BJ (cell line): Measurements from ENCODE around the gene CLCN4. TPM values are rescaled to one million over a fixed set of nuclear protein-coding genes. Genes with fewer than 3 reads are reported as not detected.

Source experiments
- CTCF ChIA-PET: fragments of 350-600 bp; formaldehyde crosslinking; extraction: SDS; loops from one replicate; lab custom pipeline; 2021; ENCODE audit warnings: antibody characterized with exemption, inconsistent platforms; lab: Yijun Ruan, JAX
- POLR2A ChIA-PET: fragments of 300-600 bp; sonication (Branson Sonifier 250); formaldehyde crosslinking; extraction: SDS; loops from one replicate; lab custom pipeline; 2021; ENCODE audit warnings: antibody characterized with exemption; lab: Charles Lee
- DNase-seq: peaks from one replicate; pipeline ENCODE4 v3.0.0-alpha.2; 2011; ENCODE audit warnings: low read depth
- H3K27me3 ChIP-seq: 2 replicates; pipeline ENCODE4 v1.6.0; 2011; ENCODE audit warnings: low read length; ENCODE audit not compliant: control insufficient read depth, insufficient read depth
- H3K36me3 ChIP-seq: 2 replicates; pipeline ENCODE4 v1.5.1; 2011; ENCODE audit warnings: low read length; ENCODE audit not compliant: control insufficient read depth, insufficient read depth
- H3K4me3 ChIP-seq: 2 replicates; pipeline ENCODE4 v1.5.1; 2011; ENCODE audit warnings: low read depth, mild to moderate bottlenecking, control low read depth, low read length
- CTCF ChIP-seq: IDR thresholded peaks from 2 replicates; pipeline ENCODE4 v1.5.1; 2011; ENCODE audit warnings: low read depth, mild to moderate bottlenecking, control low read depth, inconsistent platforms, low read length, moderate library complexity; ENCODE audit not compliant: insufficient read depth
- polyA plus RNA-seq: library from polyadenylated mRNA; depleted of rRNA; stranded (reverse); fragments of >200 nt; gene quantifications from 2 replicates; pipeline ENCODE4 v1.2.3, GENCODE V29; 2011

Gene CLCN4
- polyA plus RNA-seq, 1 experiment = 0.11 TPM

DNA sequence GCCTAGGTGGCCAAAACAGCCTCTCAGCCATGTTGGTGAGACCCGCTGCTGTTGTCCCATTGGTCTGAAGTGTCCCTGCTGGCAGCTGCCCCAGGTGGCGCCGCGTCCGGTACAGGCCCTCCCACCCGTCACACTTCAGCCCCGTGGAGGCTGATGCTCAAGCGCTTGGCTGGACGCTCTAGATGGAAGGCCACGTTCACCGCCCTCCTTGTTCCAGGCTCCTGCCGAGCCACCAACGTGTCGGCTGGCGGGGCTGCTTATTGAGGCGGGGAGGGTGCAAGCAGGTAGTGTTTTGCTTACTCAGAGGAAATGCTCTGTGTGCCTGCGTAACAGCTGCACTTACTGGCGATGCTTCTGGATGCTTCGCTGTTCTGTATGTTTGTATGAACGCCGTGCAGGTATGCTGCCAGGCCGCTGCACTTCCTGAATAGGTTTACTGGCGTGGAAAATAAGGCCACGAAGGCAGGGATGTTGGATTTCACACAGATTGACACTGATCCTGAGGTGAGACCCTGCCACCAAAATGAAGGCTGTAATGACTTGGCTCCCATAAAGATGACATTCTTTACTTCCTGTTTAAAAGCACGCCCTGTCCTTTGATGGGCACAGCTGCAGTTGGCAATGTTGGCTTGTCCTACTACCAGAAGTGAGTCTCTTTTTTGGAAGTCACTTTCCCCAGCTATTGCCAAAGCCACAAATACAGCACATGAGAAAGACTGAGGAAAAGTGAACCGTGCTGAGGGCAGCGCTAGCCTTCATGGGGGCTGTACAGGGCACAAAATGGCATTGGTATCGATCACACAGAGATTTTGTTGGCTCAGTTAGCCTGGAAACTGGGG is 21.0 kb upstream of the CLCN4 start:
- no peaks in the 10 kb centered on the region for H3K27me3 ChIP-seq
- no peak overlapping the region for H3K4me3 ChIP-seq
- POLR2A ChIA-PET = no interaction called here
- TF ChIP-seq CTCF = no peak
- H3K36me3 ChIP-seq = peaks cover 10% of the 10 kb centered on the region
- CTCF ChIA-PET = interaction anchor here (0.5 kb wide), 1 partner anchor 41 kb away, joined by 3 read pairs; no protein-coding TSS in a partner anchor
- DNase-seq = no peak

- DNase-seq = no peak
- Histone ChIP-seq H3K36me3 (peaks cover 17% of the 10 kb centered on the region), H3K4me3 (no peak overlapping the region), H3K27me3 (no peaks in the 10 kb centered on the region)
- POLR2A ChIA-PET = no interaction called here
- CTCF ChIA-PET = no interaction called here
- no peak for TF ChIP-seq CTCF
Measured at GRCh38 chrX:10138726-10139125, 18.0 kb upstream of the CLCN4 start.

- Histone ChIP-seq H3K4me3 (no peak overlapping the region), H3K36me3 (peaks cover 17% of the 10 kb centered on the region), H3K27me3 (no peaks in the 10 kb centered on the region)
- ChIA-PET POLR2A (no interaction called here), CTCF (interaction anchor here (1.0 kb wide), 1 partner anchor 21 kb away, joined by 4 read pairs; no protein-coding TSS in a partner anchor)
- no peak for DNase-seq
- no peak for TF ChIP-seq CTCF
Measured at GRCh38 chrX:10140264-10140663, 16.5 kb upstream of the CLCN4 start.

DNA sequence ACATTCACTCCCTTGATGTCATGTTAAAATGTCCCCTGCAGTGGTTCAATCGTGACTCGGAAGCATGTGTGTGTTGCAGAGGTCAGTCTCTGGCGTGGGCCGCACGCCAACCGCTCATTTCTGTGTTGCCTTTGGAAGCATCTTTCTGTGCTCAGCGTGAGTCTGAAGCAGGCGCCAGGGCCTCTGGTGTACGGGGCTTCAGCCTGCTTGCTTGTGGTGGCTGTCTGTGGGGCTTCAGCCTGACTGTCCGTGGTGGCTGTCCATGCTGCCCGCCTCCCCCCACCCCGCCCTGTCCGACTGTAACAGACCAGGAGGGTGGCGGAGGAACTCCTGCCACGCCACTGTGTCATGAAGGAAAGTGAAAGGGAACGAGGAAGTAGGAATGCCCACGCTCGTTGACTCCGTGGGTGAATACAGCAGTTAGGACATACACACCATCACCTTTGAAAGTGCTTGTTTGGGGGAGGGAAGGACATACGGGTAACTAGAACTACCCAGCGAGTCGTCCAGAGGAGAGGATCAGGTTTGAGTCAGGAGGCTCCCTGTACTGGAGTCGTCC is 14.7 kb upstream of the CLCN4 start:
- Histone ChIP-seq H3K27me3 (no peaks in the 10 kb centered on the region), H3K4me3 (no peak overlapping the region), H3K36me3 (peaks cover 17% of the 10 kb centered on the region)
- ChIA-PET CTCF (no interaction called here), POLR2A (no interaction called here)
- no peak for TF ChIP-seq CTCF
- DNase-seq = no peak
